HG02870 (cell line): ENCODE data around the gene SLC32A1.

Experiments
- ATAC-seq: cut with Tn5 transposase; IDR thresholded peaks from one replicate; pipeline ENCODE4 v1.9.1; 2021; ENCODE audit warnings: mild to moderate bottlenecking, moderate library complexity; ENCODE audit not compliant: unreplicated experiment

SLC32A1 gene

GRCh38 chr20:38723848-38724625 is at the start of gene SLC32A1:
TSS of gene SLC32A1 (plus strand) at chr20:38724486. CDS start at chr20:38724725, 239 bp downstream.
- no peak for ATAC-seq

GRCh38 chr20:38674765-38675133 is 49.5 kb upstream of the SLC32A1 start:
- no peak for ATAC-seq

GRCh38 chr20:38676576-38676975 is 47.7 kb upstream of the SLC32A1 start:
- ATAC-seq = no peak

- ATAC-seq = no peak
These were observed 43.6 kb upstream of the SLC32A1 start for GRCh38 chr20:38680500-38681306.

GRCh38 chr20:38685271-38685670 is 39.0 kb upstream of the SLC32A1 start:
- no peak for ATAC-seq

GRCh38 chr20:38685853-38686473 is 38.3 kb upstream of the SLC32A1 start:
- no peak for ATAC-seq

- no peak for ATAC-seq
These were observed 31.6 kb upstream of the SLC32A1 start for GRCh38 chr20:38692436-38693411.

- no peak for ATAC-seq
These were observed 27.0 kb upstream of the SLC32A1 start for GRCh38 chr20:38697306-38697705.

- no peak for ATAC-seq
These were observed 25.7 kb upstream of the SLC32A1 start for GRCh38 chr20:38698541-38698940.

GRCh38 chr20:38700141-38700540 is 24.1 kb upstream of the SLC32A1 start:
- ATAC-seq = no peak

- no peak for ATAC-seq
These were observed 23.4 kb upstream of the SLC32A1 start for GRCh38 chr20:38700926-38701325.

GRCh38 chr20:38703526-38703925 is 20.8 kb upstream of the SLC32A1 start:
- ATAC-seq = no peak

- ATAC-seq = no peak
These were observed 20.1 kb upstream of the SLC32A1 start for GRCh38 chr20:38704136-38704535.

- no peak for ATAC-seq
These were observed 17.8 kb upstream of the SLC32A1 start for GRCh38 chr20:38706509-38706908.

GRCh38 chr20:38714308-38714707 is 10.0 kb upstream of the SLC32A1 start:
- no peak for ATAC-seq

GRCh38 chr20:38715646-38716045 is 8.6 kb upstream of the SLC32A1 start:
- ATAC-seq = no peak

GRCh38 chr20:38722683-38723016 is 1.6 kb upstream of the SLC32A1 start:
- no peak for ATAC-seq

- ATAC-seq = no peak
These were observed 1.1 kb upstream of the SLC32A1 start for GRCh38 chr20:38723017-38723847.

- ATAC-seq = no peak
These were observed 401 bp downstream of the SLC32A1 start for GRCh38 chr20:38724626-38725147.
